ENCODE results near the gene CYSTM1.

- TF ChIP-seq CTCF (IDR thresholded peaks at IDR 0.05; ENCODE audit: low read depth, low read length, poor library complexity, severe bottlenecking) (no peak), EZH2phosphoT487 (IDR thresholded peaks at IDR 0.05; ENCODE audit: borderline replicate concordance, low read length) (no peak)
Measured at GRCh38 chr5:140242890-140243585, 68.0 kb downstream of the CYSTM1 start.

Data from DOHH2 (cell line).